ENCODE results near the gene ATP8A2. TPM values are rescaled to one million over a fixed set of nuclear protein-coding genes. Genes with fewer than 3 reads are reported as not detected.

Gene ATP8A2
- total RNA-seq, 2 experiments from 2014 or later, result not detected

DNA sequence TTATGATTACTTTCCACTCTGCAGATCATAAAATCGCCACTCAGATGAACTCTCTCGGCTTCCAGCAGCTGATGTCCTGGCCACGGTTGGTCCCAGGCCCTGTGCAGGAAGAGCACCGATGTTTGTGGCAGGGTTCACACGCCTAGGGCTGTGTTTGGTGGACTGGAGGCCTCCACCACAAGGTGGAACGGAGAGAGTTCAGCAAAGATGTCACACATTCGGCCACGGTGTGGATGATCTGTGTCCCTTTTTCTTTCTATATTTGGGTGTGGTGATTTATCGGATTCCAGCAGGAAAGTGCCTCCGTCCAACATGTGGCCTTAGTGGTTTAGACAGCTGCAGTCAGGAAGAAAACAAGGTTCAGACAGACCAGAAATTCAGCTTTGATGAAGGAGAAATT lies 680.6 kb downstream of the ATP8A2 start:
- intact Hi-C loops (cut with micrococcal nuclease; ENCODE audit: unreplicated experiment), result no loop called here
- CTCF ChIA-PET (ENCODE audit: unreplicated experiment), result no interaction called here

GRCh38 chr13:26053418-26053980 lies 681.7 kb downstream of the ATP8A2 start:
- H4K20me1 ChIP-seq (ENCODE audit: insufficient read depth, low read length), result no peaks in the 10 kb centered on the region
- CTCF ChIA-PET (ENCODE audit: unreplicated experiment), result no interaction called here
- TF ChIP-seq CTCF (conservative IDR thresholded peaks at IDR 0.05; ENCODE audit: low read length) (no peak), EZH2phosphoT487 (IDR thresholded peaks at IDR 0.05; ENCODE audit: borderline replicate concordance, low read depth, low read length) (no peak)

More for the DNA sequence above, 680.6 kb downstream of the ATP8A2 start:
- TF ChIP-seq CTCF (conservative IDR thresholded peaks at IDR 0.05; ENCODE audit: low read length), result no peak
- no peak for TF ChIP-seq EZH2phosphoT487 (IDR thresholded peaks at IDR 0.05; ENCODE audit: borderline replicate concordance, low read depth, low read length)
- H3K27ac ChIP-seq (ENCODE audit: low read depth, low read length, poor library complexity, severe bottlenecking), result no peak overlapping the region
- no peaks in the 10 kb centered on the region for H3K36me3 ChIP-seq (ENCODE audit: insufficient read depth, low read length)
- H3K4me1 ChIP-seq (ENCODE audit: insufficient read depth, low read length, poor library complexity, severe bottlenecking), result no peaks in the 10 kb centered on the region
- POLR2A ChIA-PET, result interaction anchor here (0.6 kb wide), 1 partner anchor 78 kb away, joined by 3 read pairs; no protein-coding TSS in a partner anchor
- no peaks in the 10 kb centered on the region for H3K9me3 ChIP-seq (ENCODE audit: low read length)
- H3K4me3 ChIP-seq (ENCODE audit: low read depth, low read length, poor library complexity, severe bottlenecking), result no peak overlapping the region
- H4K20me1 ChIP-seq (ENCODE audit: insufficient read depth, low read length), result no peaks in the 10 kb centered on the region
- H3K79me2 ChIP-seq (ENCODE audit: insufficient read depth, low read depth, low read length), result no peaks in the 10 kb centered on the region
- BruUV-seq (replicated peaks), result no TSS peak
- no peak overlapping the region for H2AFZ ChIP-seq (ENCODE audit: low read length)
- H3K9me2 ChIP-seq (ENCODE audit: insufficient read depth, low read length), result no peaks in the 10 kb centered on the region
- no peak overlapping the region for H3K4me2 ChIP-seq (ENCODE audit: low read length)
- DNase-seq (ENCODE audit: low spot score), result no peak

GRCh38 chr13:26054896-26055295 lies 683.1 kb downstream of the ATP8A2 start:
- H3K9me3 ChIP-seq (ENCODE audit: low read length), result no peaks in the 10 kb centered on the region
- no peaks in the 10 kb centered on the region for H3K79me2 ChIP-seq (ENCODE audit: insufficient read depth, low read depth, low read length)
- H3K36me3 ChIP-seq (ENCODE audit: insufficient read depth, low read length), result no peaks in the 10 kb centered on the region
- DNase-seq (ENCODE audit: low spot score), result no peak
- TF ChIP-seq CTCF (conservative IDR thresholded peaks at IDR 0.05; ENCODE audit: low read length) (no peak), EZH2phosphoT487 (IDR thresholded peaks at IDR 0.05; ENCODE audit: borderline replicate concordance, low read depth, low read length) (no peak)
- H3K4me2 ChIP-seq (ENCODE audit: low read length), result no peak overlapping the region
- no peaks in the 10 kb centered on the region for H3K9me2 ChIP-seq (ENCODE audit: insufficient read depth, low read length)
- POLR2A ChIA-PET, result no interaction called here
- no TSS peak for BruUV-seq (replicated peaks)
- intact Hi-C loops (cut with micrococcal nuclease; ENCODE audit: unreplicated experiment), result no loop called here
- H4K20me1 ChIP-seq (ENCODE audit: insufficient read depth, low read length), result no peaks in the 10 kb centered on the region
- no peaks in the 10 kb centered on the region for H3K4me1 ChIP-seq (ENCODE audit: insufficient read depth, low read length, poor library complexity, severe bottlenecking)
- H2AFZ ChIP-seq (ENCODE audit: low read length), result no peak overlapping the region
- H3K27ac ChIP-seq (ENCODE audit: low read depth, low read length, poor library complexity, severe bottlenecking), result no peak overlapping the region
- H3K4me3 ChIP-seq (ENCODE audit: low read depth, low read length, poor library complexity, severe bottlenecking), result no peak overlapping the region
- CTCF ChIA-PET (ENCODE audit: unreplicated experiment), result no interaction called here

More at GRCh38 chr13:26053418-26053980, 681.7 kb downstream of the ATP8A2 start:
- Histone ChIP-seq H3K4me2 (ENCODE audit: low read length) (no peak overlapping the region), H3K9me2 (ENCODE audit: insufficient read depth, low read length) (no peaks in the 10 kb centered on the region), H3K27ac (ENCODE audit: low read depth, low read length, poor library complexity, severe bottlenecking) (no peak overlapping the region), H3K9me3 (ENCODE audit: low read length) (no peaks in the 10 kb centered on the region), H3K4me1 (ENCODE audit: insufficient read depth, low read length, poor library complexity, severe bottlenecking) (no peaks in the 10 kb centered on the region), H3K79me2 (ENCODE audit: insufficient read depth, low read depth, low read length) (no peaks in the 10 kb centered on the region), H3K36me3 (ENCODE audit: insufficient read depth, low read length) (no peaks in the 10 kb centered on the region), H3K4me3 (ENCODE audit: low read depth, low read length, poor library complexity, severe bottlenecking) (no peak overlapping the region), H2AFZ (ENCODE audit: low read length) (no peak overlapping the region)
- DNase-seq (ENCODE audit: low spot score), result no peak
- POLR2A ChIA-PET, result no interaction called here
- BruUV-seq (replicated peaks), result no TSS peak
- intact Hi-C loops (cut with micrococcal nuclease; ENCODE audit: unreplicated experiment), result no loop called here

All from OCI-LY7 (cell line).